Ectodermal cell (in vitro differentiated cells): Measurements from ENCODE around the gene LDLRAD4.

Experiments
- H3K27ac ChIP-seq: 2 replicates; pipeline ENCODE4 v1.7.0; 2013; ENCODE audit warnings: mild to moderate bottlenecking, low read depth, low read length; ENCODE audit not compliant: insufficient read depth, poor library complexity, severe bottlenecking
- H3K27me3 ChIP-seq: 2 replicates; pipeline ENCODE4 v1.7.0; 2013; ENCODE audit warnings: mild to moderate bottlenecking, low read length; ENCODE audit not compliant: insufficient read depth, control insufficient read depth, poor library complexity, severe bottlenecking
- H3K36me3 ChIP-seq: one replicate; pipeline ENCODE4 v1.7.0; 2013; ENCODE audit warnings: low read length; ENCODE audit not compliant: control insufficient read depth, insufficient read depth
- H3K4me1 ChIP-seq: one replicate; pipeline ENCODE4 v1.7.0; 2013; ENCODE audit warnings: low read length; ENCODE audit not compliant: control insufficient read depth, insufficient read depth
- H3K4me3 ChIP-seq: 2 replicates; pipeline ENCODE4 v1.7.0; 2013; ENCODE audit warnings: low read depth, low read length, control low read depth; ENCODE audit not compliant: insufficient read depth
- H3K9me3 ChIP-seq: 2 replicates; pipeline ENCODE4 v1.7.0; 2013; ENCODE audit warnings: mild to moderate bottlenecking, low read length, moderate library complexity; ENCODE audit not compliant: control insufficient read depth
- WGBS, 2 experiments: methylation state at CpG; one replicate each; pipeline ENCODE4 v1.1.7; 2013; ENCODE audit warnings: missing lambda C conversion rate in 2 of 2; 5-methylcytosine and 5-hydroxymethylcytosine counted together

LDLRAD4 gene

DNA sequence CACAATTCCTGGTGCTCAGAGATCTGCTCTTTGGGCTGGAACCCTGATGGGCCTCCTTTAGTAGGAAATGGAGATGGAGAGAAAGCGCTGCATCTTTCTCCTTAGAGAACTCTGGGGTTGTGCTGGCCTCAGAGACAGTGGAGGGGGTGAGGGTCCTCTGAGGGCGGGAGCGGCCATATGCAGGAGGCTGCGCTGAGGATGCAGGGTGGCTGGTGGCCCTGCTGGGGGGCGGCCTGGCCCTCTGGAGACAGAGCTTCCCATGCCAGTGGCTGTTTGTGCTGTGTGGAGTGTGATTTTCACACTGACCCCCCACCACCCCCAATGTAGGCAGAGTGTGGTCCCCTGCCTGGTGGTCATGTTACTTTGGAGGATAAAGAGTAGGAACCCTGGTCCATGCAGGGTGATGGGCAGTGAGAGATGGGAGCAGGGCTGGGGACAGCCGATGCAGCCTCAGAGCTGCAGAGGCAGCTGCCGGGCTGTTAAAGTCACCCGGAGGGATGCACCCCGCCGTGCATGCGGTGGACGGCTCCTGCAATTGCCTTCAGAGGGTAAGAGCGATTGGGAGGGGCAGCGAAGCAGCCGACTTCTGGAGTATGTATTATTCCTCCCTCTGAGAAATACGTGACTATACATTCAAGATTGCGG lies 313.2 kb downstream of the LDLRAD4 start:
- no peaks in the 10 kb centered on the region for H3K36me3 ChIP-seq
- no peaks in the 10 kb centered on the region for H3K9me3 ChIP-seq
- 83% methylated on average over 17 of the region's 17 CpGs for WGBS, 2 experiments
- no peak overlapping the region for H3K4me3 ChIP-seq
- H3K27me3 ChIP-seq = no peaks in the 10 kb centered on the region
- no peak overlapping the region for H3K27ac ChIP-seq
- no peaks in the 10 kb centered on the region for H3K4me1 ChIP-seq

DNA sequence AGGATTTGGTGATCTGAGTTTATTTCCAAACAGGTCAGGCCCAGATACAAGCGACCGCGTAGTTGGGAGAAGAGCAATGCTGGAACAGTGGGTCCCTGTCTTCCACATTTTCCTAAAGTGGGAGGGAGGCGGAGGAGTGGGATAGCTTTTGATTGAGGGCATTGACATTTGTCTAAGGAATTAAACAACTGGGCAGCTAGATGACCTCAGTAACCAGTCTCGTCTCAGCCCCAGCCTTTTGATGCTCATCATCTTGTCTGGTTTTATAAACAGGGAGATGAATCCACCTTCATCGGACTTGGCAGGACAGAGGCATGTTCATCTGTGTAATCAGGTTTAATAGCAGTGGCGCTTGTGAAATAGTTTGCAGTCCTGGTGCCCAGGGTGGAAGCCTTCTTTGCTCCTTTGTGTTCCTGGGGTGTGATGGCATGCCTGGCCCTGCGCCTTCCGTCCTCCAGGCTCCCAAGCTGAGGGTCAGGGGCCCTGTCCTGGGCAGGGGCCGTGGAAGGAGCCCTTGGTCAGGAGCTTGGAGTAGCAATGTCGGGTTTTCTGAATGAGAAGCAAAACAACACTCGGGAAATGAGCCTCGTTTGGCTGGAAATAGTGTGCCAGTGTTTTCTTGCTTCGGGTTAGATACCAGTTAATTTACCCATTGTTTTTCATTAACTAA lies 314.0 kb downstream of the LDLRAD4 start:
- Histone ChIP-seq H3K36me3 (no peaks in the 10 kb centered on the region), H3K4me3 (no peak overlapping the region), H3K4me1 (no peaks in the 10 kb centered on the region), H3K9me3 (no peaks in the 10 kb centered on the region), H3K27ac (no peak overlapping the region), H3K27me3 (no peaks in the 10 kb centered on the region)
- WGBS, 2 experiments = 94% methylated on average over 14 of the region's 14 CpGs

- H3K9me3 ChIP-seq = no peaks in the 10 kb centered on the region
- no peaks in the 10 kb centered on the region for H3K4me1 ChIP-seq
- H3K27ac ChIP-seq = no peak overlapping the region
- H3K27me3 ChIP-seq = no peaks in the 10 kb centered on the region
- H3K4me3 ChIP-seq = no peak overlapping the region
- 83 to 89% methylated on average over 4 of the region's 4 CpGs for WGBS, 2 experiments
- no peaks in the 10 kb centered on the region for H3K36me3 ChIP-seq
These were observed 316.1 kb downstream of the LDLRAD4 start for GRCh38 chr18:13534631-13535030.

- no peak overlapping the region for H3K4me3 ChIP-seq
- H3K27ac ChIP-seq = no peak overlapping the region
- no peaks in the 10 kb centered on the region for H3K27me3 ChIP-seq
- no peaks in the 10 kb centered on the region for H3K36me3 ChIP-seq
- no peaks in the 10 kb centered on the region for H3K9me3 ChIP-seq
- H3K4me1 ChIP-seq = no peaks in the 10 kb centered on the region
These were observed 318.0 kb downstream of the LDLRAD4 start for GRCh38 chr18:13536578-13536977.

- Histone ChIP-seq H3K27ac (no peak overlapping the region), H3K4me1 (no peaks in the 10 kb centered on the region), H3K27me3 (no peaks in the 10 kb centered on the region), H3K36me3 (no peaks in the 10 kb centered on the region), H3K4me3 (no peak overlapping the region), H3K9me3 (no peaks in the 10 kb centered on the region)
- WGBS, 2 experiments = 87 to 88% methylated on average over 7 of the region's 7 CpGs
These were observed 318.6 kb downstream of the LDLRAD4 start for GRCh38 chr18:13537022-13537780.

GRCh38 chr18:13538630-13539029 lies 320.1 kb downstream of the LDLRAD4 start:
- no peaks in the 10 kb centered on the region for H3K27me3 ChIP-seq
- no peaks in the 10 kb centered on the region for H3K36me3 ChIP-seq
- no peak overlapping the region for H3K27ac ChIP-seq
- no peak overlapping the region for H3K4me3 ChIP-seq
- WGBS, 2 experiments = 87% methylated on average over 2 of the region's 2 CpGs
- no peaks in the 10 kb centered on the region for H3K4me1 ChIP-seq
- no peaks in the 10 kb centered on the region for H3K9me3 ChIP-seq

DNA sequence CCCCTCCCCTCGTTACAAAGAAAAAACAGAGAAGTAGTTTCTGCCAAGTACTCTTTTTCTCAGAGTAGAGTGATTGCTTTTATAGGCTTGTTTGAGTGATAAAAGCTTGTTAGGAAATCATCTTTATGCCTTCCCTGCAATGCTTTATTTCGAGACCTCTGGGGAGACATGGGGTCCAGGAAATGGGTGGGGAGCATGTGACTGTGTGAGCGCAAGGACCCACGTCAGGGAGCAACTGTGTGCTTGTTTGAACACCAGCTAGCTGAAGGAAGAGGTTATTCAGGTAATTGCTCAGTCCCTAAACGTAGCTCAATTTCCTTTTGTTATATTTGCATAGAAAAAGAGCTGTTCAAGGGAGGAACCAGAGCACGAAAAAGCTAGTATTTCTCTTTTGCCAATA lies 320.5 kb downstream of the LDLRAD4 start:
- 69 to 73% methylated on average over 5 to 6 of the region's 6 CpGs for WGBS, 2 experiments
- H3K4me1 ChIP-seq = no peaks in the 10 kb centered on the region
- no peaks in the 10 kb centered on the region for H3K36me3 ChIP-seq
- H3K27ac ChIP-seq = no peak overlapping the region
- H3K9me3 ChIP-seq = no peaks in the 10 kb centered on the region
- no peaks in the 10 kb centered on the region for H3K27me3 ChIP-seq
- no peak overlapping the region for H3K4me3 ChIP-seq

GRCh38 chr18:13539843-13540476 lies 321.4 kb downstream of the LDLRAD4 start:
- Histone ChIP-seq H3K4me1 (no peaks in the 10 kb centered on the region), H3K27ac (no peak overlapping the region), H3K4me3 (no peak overlapping the region), H3K36me3 (no peaks in the 10 kb centered on the region), H3K9me3 (no peaks in the 10 kb centered on the region), H3K27me3 (no peaks in the 10 kb centered on the region)
- WGBS, 2 experiments = 92 to 96% methylated on average over 4 of the region's 4 CpGs

- H3K4me3 ChIP-seq = no peak overlapping the region
- no peaks in the 10 kb centered on the region for H3K36me3 ChIP-seq
- H3K27ac ChIP-seq = no peak overlapping the region
- no peaks in the 10 kb centered on the region for H3K27me3 ChIP-seq
- no peaks in the 10 kb centered on the region for H3K9me3 ChIP-seq
- 94 to 96% methylated on average over 12 of the region's 12 CpGs for WGBS, 2 experiments
- no peaks in the 10 kb centered on the region for H3K4me1 ChIP-seq
These were observed 322.1 kb downstream of the LDLRAD4 start for GRCh38 chr18:13540477-13541182.
